HG03342 (cell line): ENCODE results near the gene U2AF1L4.
"Not testable (repeated sequence)": the region's sequence is repeated elsewhere in the genome, so short reads cannot be mapped to it uniquely, and the experiment has no call there.

Experiments
- ATAC-seq: cut with Tn5 transposase; IDR thresholded peaks from one replicate; pipeline ENCODE4 v1.9.1; 2021; ENCODE audit warnings: mild to moderate bottlenecking, moderate library complexity; ENCODE audit not compliant: unreplicated experiment

The U2AF1L4 gene

DNA sequence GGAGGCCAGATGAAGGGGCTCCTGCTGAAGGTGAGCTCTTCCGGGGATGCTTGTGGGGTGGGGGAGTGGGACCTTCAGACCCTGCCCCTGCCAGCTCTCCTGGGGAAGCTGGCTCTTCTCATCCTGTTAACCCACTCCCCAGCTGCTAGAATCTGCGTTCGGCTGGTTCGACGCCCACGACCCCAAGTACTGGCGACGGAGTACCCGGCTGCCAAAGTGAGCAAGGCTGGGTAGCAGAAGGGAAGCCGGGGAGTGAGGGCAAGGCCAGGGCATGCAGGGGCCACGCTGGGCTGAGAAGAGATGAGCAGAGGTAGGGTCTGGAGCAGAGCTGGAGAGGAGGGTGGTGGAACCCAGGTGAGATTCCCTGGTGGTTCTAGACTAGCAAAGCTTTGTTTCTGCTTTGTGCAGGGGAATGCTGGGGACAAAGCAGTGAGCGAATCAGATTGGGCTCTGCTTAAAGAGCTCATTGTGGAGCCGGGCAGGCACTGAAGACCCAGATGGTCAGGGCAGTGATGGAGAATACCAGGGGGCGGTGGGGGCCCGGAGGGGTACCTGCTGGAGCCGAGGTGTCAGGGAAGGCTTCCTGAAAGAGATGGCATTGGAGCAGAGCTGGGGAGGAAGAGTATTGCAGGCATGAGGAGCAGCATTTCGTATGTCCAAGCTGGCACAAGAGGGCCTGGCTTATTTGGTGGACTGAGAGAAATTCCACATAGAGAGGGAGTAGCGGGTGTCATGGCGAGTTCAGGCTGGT, 17.1 kb downstream of the U2AF1L4 start:
- no peak for ATAC-seq

DNA sequence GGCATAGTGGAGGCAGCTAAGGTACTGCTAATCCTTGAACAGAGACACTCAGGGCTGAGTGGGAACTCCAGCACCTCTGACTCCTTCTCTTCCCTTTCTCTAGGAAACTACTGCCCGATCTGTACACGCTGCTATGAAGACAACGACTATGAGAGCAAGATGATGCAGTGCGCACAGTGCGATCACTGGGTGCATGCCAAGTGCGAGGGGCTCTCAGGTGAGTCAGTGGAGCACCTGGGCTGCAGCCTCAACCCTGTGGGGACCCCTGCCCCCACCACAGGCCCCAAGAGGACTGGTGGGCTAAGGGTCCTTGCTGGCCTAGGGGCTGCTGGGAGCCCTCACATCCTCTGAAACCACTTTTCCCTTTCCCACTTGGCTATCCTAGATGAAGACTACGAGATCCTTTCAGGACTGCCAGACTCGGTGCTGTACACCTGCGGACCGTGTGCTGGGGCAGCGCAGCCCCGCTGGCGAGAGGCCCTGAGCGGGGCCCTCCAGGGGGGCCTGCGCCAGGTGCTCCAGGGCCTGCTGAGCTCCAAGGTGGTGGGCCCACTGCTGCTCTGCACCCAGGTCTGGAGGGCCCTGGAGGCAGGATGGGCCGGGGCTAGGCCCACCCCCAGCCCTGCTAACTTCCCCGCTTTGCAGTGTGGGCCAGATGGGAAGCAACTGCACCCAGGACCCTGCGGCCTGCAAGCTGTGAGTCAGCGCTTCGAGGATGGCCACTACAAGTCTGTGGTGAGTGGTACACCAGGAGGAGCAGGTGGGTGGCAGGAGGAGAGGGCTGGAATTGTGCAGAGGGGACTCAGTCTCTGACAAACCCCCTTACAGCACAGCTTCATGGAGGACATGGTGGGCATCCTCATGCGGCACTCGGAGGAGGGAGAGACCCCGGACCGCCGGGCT, 17.9 kb downstream of the U2AF1L4 start:
- no peak for ATAC-seq

DNA sequence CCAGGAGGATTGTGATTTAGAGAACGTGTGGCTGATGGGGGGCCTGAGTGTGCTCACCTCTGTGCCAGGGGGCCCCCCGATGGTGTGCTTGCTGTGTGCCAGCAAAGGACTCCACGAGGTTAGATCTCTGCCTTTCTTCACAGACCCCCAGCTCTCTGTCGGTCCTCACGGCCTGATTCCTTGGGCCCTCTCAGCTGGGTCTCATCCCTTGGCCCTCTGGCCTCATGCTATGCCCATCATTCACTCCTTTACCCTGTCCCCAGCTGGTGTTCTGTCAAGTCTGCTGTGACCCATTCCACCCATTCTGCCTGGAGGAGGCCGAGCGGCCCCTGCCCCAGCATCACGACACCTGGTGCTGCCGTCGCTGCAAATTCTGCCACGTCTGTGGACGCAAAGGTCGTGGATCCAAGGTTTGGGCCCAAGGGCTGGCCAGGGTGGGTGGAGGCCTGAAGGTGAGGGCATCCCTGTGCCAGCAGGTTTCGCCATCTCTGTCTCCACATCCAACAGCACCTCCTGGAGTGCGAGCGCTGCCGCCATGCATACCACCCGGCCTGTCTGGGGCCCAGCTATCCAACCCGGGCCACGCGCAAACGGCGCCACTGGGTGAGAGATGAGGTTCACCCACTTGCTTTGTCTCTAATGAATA, 19.9 kb downstream of the U2AF1L4 start:
- ATAC-seq: no peak

DNA sequence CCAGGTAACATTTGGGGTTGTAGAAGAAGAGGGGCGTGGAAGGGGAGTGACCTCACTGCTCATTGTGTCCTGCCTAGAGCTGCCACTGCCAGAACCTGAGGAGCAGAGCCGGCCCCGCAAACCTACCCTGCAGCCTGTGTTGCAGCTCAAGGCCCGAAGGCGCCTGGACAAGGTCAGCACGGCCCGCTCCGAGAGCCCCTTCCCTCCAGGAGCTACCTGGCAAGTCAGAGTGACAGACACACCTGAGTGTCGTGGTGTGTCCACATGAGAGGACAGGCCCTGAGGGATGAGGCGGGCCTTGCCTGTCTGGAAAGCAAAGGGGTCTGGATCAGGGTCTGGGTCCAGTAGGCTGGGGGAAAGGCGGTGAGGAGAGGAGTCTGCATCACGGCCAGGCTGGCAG, 20.7 kb downstream of the U2AF1L4 start:
- no peak for ATAC-seq

DNA sequence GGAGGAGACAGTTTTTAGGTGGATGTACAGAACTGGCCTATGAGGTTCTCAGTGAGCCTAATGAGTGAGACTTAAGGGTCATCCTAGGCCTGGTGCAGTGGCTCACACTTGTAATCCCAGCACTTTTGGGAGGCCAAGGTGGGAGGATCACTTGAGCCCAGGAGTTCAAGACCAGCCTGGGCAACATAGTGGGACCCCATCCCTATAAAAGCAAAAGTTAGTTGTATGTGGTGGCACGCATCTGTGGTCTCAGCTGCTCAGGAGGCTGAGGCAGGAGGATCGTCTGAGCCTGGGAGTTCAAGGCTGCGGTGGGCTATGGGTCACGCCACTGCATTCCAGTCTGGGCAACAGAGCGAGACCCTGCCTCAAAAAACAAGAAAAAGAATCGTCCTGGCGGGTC, 21.1 kb downstream of the U2AF1L4 start:
- ATAC-seq: not testable (repeated sequence)

DNA sequence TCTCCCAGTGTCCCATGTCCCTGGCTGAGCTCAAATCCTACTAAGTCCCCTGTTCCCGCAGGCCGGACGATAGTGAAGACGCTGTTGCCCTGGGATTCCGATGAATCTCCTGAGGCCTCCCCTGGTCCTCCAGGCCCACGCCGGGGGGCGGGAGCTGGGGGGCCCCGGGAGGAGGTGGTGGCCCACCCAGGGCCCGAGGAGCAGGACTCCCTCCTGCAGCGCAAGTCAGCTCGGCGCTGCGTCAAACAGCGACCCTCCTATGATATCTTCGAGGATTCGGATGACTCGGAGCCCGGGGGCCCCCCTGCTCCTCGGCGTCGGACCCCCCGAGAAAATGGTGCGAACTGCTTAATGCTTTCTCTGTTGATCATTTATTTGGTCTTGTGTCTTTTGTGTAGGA, 21.5 kb downstream of the U2AF1L4 start:
- no peak for ATAC-seq

DNA sequence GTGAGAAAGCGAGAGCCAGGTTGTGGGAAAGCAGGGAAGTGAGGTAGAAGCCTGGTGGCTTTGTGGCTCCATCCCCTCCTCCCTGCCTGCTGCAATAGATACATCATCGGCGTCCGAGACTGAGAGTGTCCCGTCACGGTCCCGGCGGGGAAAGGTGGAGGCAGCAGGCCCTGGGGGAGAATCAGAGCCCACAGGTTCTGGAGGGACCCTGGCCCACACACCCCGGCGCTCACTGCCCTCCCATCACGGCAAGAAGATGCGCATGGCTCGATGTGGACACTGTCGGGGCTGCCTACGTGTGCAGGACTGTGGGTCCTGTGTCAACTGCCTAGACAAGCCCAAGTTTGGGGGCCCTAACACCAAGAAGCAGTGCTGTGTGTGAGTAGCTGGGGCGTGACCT, 22.3 kb downstream of the U2AF1L4 start:
- ATAC-seq: no peak

DNA sequence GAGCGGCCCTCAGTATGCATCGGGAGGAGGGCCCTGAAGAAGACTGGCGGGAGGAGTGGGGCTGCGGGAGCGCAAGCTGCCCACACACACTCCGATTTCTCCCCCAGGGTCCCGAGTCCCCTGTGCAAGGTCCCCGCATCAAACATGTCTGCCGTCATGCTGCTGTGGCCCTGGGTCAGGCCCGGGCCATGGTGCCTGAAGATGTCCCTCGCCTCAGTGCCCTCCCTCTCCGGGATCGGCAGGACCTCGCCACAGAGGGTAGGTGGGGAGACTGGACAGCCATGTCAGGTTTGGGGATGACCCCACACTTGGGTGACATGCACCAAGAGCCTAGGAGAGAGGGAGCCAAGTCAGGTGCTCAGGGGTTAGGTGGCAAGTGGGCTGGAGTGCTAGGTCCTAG, 22.8 kb downstream of the U2AF1L4 start:
- no peak for ATAC-seq

DNA sequence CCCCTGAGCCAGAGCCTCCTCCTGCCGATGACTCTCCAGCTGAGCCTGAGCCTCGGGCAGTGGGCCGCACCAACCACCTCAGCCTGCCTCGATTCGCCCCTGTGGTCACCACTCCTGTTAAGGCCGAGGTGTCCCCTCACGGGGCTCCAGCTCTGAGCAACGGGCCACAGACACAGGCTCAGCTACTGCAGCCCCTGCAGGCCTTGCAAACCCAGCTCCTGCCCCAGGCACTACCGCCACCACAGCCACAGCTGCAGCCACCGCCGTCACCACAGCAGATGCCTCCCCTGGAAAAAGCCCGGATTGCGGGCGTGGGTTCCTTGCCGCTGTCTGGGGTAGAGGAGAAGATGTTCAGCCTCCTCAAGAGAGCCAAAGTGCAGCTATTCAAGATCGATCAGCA, 23.8 kb downstream of the U2AF1L4 start:
- no peak for ATAC-seq

DNA sequence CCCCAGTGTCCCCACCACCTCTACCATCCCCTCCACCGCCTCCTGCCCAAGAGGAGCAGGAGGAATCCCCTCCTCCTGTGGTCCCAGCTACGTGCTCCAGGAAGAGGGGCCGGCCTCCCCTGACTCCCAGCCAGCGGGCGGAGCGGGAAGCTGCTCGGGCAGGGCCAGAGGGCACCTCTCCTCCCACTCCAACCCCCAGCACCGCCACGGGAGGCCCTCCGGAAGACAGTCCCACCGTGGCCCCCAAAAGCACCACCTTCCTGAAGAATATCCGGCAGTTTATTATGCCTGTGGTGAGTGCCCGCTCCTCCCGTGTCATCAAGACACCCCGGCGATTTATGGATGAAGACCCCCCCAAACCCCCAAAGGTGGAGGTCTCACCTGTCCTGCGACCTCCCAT, 24.6 kb downstream of the U2AF1L4 start:
- no peak for ATAC-seq

DNA sequence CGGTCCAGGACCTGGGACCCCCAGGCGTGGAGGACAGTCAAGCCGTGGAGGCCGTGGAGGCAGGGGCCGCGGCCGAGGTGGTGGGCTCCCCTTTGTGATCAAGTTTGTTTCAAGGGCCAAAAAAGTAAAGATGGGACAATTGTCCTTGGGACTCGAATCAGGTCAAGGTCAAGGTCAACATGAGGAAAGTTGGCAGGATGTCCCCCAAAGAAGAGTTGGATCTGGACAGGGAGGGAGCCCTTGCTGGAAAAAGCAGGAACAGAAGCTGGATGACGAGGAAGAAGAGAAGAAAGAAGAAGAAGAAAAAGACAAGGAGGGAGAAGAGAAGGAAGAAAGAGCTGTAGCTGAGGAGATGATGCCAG, 25.1 kb downstream of the U2AF1L4 start:
- ATAC-seq: no peak

DNA sequence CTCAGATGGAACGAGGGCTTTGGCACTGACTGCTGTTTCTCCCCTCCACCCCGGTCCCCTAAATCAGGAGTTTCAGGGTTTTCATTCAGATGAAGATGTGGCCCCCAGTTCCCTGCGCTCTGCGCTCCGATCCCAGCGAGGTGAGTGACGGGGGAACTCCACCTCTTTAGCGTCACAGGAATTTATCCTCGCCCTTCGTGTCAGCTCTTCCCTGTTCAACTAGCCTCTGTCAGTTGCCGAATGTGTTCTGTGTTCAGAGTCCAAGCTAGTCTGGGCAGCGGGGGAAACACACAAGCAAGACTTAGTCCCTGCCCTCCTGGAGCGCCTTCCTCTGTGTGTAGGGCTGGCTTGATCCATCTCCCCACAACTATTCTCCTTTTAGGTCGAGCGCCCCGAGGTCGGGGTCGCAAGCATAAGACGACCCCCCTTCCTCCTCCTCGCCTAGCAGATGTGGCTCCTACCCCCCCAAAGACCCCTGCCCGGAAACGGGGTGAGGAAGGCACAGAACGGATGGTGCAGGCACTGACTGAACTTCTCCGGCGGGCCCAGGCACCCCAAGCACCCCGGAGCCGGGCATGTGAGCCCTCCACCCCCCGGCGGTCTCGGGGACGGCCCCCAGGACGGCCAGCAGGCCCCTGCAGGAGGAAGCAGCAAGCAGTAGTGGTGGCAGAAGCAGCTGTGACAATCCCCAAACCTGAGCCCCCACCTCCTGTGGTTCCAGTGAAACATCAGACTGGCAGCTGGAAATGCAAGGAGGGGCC, 25.6 kb downstream of the U2AF1L4 start:
- no peak for ATAC-seq

DNA sequence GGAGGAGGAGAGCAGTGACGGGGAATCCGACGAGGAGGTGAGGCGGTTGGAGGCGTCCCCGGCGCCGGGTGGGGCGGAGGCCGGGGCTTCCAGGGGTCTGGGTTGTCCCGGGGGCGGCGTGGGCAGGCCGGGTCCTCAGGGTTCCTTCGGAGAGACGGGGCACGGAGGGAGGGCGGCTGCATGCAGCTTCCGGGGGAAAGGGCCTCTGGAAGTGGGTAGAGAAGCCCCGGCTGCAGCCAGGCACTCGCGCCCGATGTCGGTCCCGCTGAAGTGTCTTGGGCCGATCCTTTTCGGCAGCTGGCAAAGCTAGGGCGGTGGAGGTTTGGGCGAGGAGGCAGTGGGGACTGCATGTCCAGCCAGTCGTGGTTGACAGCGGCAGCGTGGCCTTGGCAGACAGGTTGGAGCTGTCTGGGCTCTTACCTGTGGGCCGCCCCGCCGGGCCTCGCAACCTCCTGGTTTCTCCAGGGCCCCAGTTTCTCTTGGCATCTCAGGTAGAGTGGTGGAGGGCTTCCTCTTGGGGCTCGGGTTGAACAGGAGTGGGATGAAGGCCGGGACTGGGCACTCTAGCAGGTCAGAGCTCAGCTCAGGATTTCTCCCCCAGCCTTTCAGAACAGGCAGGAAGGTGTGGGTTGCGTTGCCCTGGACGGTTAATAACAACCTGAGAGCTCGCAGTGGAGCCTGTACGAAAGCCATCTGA, 26.7 kb downstream of the U2AF1L4 start:
- no peak for ATAC-seq

DNA sequence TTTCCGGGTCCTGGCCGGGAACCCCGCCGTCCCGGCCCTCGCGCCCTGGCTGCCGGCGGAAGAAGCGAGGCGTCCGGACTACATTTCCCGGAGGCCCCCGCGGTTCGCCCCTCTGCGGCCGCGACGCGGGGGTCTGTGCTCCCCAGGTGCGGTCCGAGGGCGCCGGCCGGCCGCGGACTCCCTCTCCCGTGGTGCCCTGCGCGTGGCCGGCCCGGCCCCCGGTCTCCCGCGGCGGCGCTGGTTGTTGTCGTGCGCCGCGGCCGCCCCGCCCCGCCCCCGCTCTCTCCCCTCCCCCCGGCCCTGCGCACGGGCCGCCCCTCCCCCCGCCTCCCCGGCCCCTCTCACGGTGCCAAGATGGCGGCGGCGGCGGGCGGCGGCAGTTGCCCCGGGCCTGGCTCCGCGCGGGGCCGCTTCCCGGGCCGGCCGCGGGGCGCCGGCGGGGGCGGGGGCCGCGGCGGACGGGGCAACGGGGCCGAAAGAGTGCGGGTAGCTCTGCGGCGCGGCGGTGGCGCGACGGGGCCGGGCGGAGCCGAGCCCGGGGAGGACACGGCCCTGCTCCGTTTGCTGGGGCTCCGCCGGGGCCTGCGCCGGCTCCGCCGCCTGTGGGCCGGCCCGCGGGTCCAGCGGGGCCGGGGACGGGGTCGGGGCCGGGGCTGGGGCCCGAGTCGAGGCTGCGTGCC, 27.4 kb downstream of the U2AF1L4 start, which contains the start of gene KMT2B:
KMT2B (plus strand) TSS at position 339 of the 680 bp plus-strand sequence; CDS start at position 355, 16 bp downstream.
- ATAC-seq: peak; percentile 3

DNA sequence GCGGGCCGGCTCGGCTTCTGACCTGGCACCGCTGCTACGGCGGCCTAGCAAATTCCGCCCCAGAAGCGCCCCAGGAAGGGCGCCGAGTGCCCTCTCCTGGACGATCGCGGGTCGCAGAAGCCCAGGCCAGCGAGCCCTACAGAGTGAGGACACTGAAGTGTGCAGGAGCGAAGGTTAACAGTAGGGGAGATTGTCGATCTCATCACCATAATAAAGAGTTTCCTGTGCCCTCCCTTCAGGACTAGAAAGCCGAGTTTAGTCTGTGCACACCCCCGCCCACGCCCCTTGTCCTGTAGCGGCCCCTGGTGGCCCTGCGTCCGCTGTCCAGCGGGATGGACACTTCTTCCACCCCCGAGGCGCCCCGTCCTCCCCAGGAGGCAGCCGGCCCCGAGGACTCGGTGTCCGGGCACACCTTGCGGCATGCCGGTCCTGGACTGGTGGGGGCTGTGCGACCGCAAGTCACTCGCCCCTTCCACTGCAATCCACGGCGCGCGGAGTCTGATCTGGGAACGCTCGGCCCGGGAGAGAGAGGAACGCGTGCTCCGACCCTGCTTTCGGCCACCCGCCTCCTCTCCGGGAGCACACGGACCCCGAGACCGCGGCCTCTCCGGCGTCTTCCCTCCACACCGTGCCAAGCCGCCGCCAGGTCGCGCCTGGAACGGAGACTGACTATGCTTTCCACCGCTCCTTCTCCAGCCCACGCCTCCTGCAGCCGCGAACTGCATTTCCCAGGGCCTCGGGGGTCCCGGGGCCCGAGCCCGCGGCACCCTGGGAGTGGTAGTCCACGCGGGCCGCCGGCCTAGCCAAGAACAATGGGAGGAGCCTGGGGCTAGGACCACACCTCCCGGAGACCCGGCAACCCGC, 28.2 kb downstream of the U2AF1L4 start:
- peak; percentile 54 for ATAC-seq

DNA sequence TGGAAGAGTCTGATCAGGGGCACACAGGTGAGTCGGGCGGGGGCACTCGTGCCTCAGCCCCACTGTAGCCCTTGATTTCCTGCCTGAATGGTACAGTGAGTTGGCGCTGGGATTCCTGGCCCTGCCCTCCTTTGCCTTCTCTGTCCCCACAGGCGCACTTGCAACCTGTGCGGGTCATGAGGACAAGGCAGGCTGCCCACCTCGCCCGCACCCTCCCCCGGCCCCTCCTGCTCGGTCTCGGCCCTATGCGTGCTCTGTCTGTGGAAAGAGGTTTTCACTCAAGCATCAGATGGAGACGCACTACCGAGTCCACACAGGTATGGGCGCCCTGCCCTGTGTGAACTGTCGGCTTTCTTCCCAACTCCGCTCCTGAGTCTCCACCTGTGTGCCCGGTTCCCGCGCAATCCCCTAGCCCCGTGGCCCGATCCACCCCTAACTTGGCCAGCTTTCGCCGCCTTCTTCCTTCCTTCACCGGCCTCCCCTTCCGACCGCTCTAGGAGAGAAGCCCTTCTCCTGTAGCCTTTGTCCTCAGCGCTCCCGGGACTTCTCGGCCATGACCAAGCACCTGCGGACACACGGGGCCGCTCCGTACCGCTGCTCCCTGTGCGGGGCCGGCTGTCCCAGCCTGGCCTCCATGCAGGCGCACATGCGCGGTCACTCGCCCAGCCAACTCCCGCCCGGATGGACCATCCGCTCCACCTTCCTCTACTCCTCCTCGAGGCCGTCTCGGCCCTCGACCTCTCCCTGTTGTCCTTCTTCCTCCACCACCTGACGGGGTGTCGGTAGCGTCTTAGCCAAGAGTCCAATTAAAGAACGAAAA, 29.0 kb downstream of the U2AF1L4 start:
- ATAC-seq: no peak

DNA sequence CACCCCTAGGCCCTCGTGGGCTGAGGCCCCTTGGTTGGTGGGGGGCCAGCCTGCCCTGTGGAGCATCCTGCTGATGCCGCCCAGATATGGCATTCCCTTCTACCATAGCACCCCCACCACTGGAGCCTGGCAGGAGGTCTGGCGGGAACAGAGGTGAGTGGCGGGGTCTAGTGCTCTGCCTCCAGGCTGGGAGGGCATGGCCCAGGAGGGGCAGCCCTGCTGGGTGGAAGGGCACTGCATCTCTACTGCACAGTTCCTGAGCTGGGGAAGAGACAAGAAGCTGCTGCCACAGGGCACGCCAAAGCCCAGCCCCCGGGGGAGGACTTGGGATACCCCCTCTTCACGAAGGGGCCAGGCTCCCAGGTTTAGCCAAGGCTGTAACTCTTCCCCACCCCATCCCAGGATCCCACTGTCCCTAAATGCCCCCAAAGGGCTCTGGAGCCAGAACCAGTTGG, 29.8 kb downstream of the U2AF1L4 start:
- no peak for ATAC-seq
